ENCODE data around the gene TAF6.
A peak's percentile ranks its signal among the peaks of the same experiment; 100 is the strongest.

Gene TAF6

GRCh38 chr7:100119072-100119969, at the start of gene TAF6, which contains the start of gene CNPY4:
TSS of gene TAF6 (minus strand) at chr7:100119358. CDS start at chr7:100114209, 5,149 bp downstream.
TSS of gene CNPY4 (plus strand) at chr7:100119634. CDS start at chr7:100119745, 111 bp downstream.
- DNase-seq = peak; percentile 93 to 98

GRCh38 chr7:100167912-100168323, 48.8 kb upstream of the TAF6 start:
- peak in 1 of 2 experiments; percentile 38 for DNase-seq

GRCh38 chr7:100166970-100167911, 48.1 kb upstream of the TAF6 start:
- DNase-seq = peak in 1 of 2 experiments; percentile 23

GRCh38 chr7:100166317-100166940, 47.3 kb upstream of the TAF6 start:
- DNase-seq = no peak

GRCh38 chr7:100163871-100164270, 44.7 kb upstream of the TAF6 start:
- DNase-seq = no peak

GRCh38 chr7:100163006-100163531, 43.9 kb upstream of the TAF6 start:
- peak in 1 of 2 experiments; percentile 75 for DNase-seq

GRCh38 chr7:100160067-100160466, 40.9 kb upstream of the TAF6 start:
- DNase-seq = no peak

- no peak for DNase-seq
Observed at GRCh38 chr7:100159099-100159623, 40.0 kb upstream of the TAF6 start.

GRCh38 chr7:100158229-100159098, 39.3 kb upstream of the TAF6 start, which contains the start of gene TRAPPC14:
TSS of gene TRAPPC14 (minus strand) at chr7:100158723. CDS start at chr7:100158499, 224 bp downstream.
- DNase-seq = peak; percentile 67 to 94

GRCh38 chr7:100157334-100158228, 38.4 kb upstream of the TAF6 start:
- DNase-seq = no peak

- DNase-seq = no peak
Observed at GRCh38 chr7:100157069-100157333, 37.8 kb upstream of the TAF6 start.

- DNase-seq = no peak
Observed at GRCh38 chr7:100156331-100157068, 37.3 kb upstream of the TAF6 start.

- DNase-seq = no peak
Observed at GRCh38 chr7:100155553-100156317, 36.6 kb upstream of the TAF6 start.

- DNase-seq = no peak
Observed at GRCh38 chr7:100154651-100155491, 35.7 kb upstream of the TAF6 start.

- no peak for DNase-seq
Observed at GRCh38 chr7:100153708-100154535, 34.8 kb upstream of the TAF6 start.

- no peak for DNase-seq
Observed at GRCh38 chr7:100152937-100153666, 33.9 kb upstream of the TAF6 start.

Data from NCI-H526 (cell line).